SK-N-SH treated with all-trans-retinoic acid at 6 μM for 48 hours (cell line): ENCODE measurements around the gene ZNF283.

Experiments used
- ATAC-seq: fragments of 200-7000 bp; cut with Tn5 transposase; 3 replicates; pipeline ENCODE4 v1.9.1; 2020; ENCODE audit warnings: mild to moderate bottlenecking, moderate library complexity
- ARNTL ChIP-seq: fragments of 450-650 bp; formaldehyde crosslinking; IDR thresholded peaks from 2 replicates; pipeline ENCODE4 v1.5.0; 2020; ENCODE audit warnings: low read depth, mild to moderate bottlenecking, moderate library complexity, borderline replicate concordance
- BACH2 ChIP-seq: fragments of 250-450 bp; sonication (Bioruptor Pico); IDR thresholded peaks from 2 replicates; pipeline ENCODE4 v1.9.0; 2021; ENCODE audit warnings: mild to moderate bottlenecking, borderline replicate concordance
- CREB5 ChIP-seq: fragments of 250-450 bp; sonication (Bioruptor Pico); IDR thresholded peaks from 2 replicates; pipeline ENCODE4 v1.5.1; 2020; ENCODE audit warnings: low read depth, mild to moderate bottlenecking, moderate library complexity
- CSRNP3 ChIP-seq: fragments of 250-450 bp; sonication (Bioruptor Pico); IDR thresholded peaks from 2 replicates; pipeline ENCODE4 v1.5.1; 2021; ENCODE audit warnings: mild to moderate bottlenecking, moderate library complexity
- GLIS3 ChIP-seq: fragments of 250-450 bp; sonication (Bioruptor Pico); IDR thresholded peaks from 2 replicates; pipeline ENCODE4 v1.5.0; 2020; ENCODE audit warnings: mild to moderate bottlenecking, moderate library complexity
- ISL1 ChIP-seq: fragments of 250-450 bp; sonication (Bioruptor Pico); IDR thresholded peaks from 2 replicates; pipeline ENCODE4 v2.1.2; 2022; ENCODE audit warnings: mild to moderate bottlenecking, moderate library complexity
- OSR1 ChIP-seq: fragments of 250-450 bp; sonication (Bioruptor Pico); IDR thresholded peaks from 2 replicates; pipeline ENCODE4 v1.8.0; 2022; ENCODE audit warnings: moderate library complexity, mild to moderate bottlenecking, inconsistent platforms
- PPARA ChIP-seq: fragments of 250-450 bp; sonication (Bioruptor Pico); IDR thresholded peaks from 2 replicates; pipeline ENCODE4 v1.5.0; 2020; ENCODE audit warnings: mild to moderate bottlenecking, borderline replicate concordance
- RARB ChIP-seq: fragments of 250-450 bp; sonication (Bioruptor Pico); IDR thresholded peaks from 2 replicates; pipeline ENCODE4 v1.8.0; 2021; ENCODE audit warnings: mild to moderate bottlenecking, moderate library complexity
- SNAI2 ChIP-seq: fragments of 250-450 bp; sonication (Bioruptor Pico); IDR thresholded peaks from 2 replicates; pipeline ENCODE4 v1.5.0; 2020; ENCODE audit warnings: mild to moderate bottlenecking, moderate library complexity
- TCF4 ChIP-seq: fragments of 250-450 bp; sonication (Bioruptor Pico); IDR thresholded peaks from 2 replicates; pipeline ENCODE4 v1.8.0; 2021; ENCODE audit warnings: mild to moderate bottlenecking, moderate library complexity, borderline replicate concordance
- TOX ChIP-seq: fragments of 250-450 bp; sonication (Bioruptor Pico); IDR thresholded peaks from 2 replicates; pipeline ENCODE4 v1.8.0; 2021; ENCODE audit warnings: mild to moderate bottlenecking, moderate library complexity, borderline replicate concordance
- ZC3H10 ChIP-seq: fragments of 250-450 bp; sonication (Bioruptor Pico); IDR thresholded peaks from 2 replicates; pipeline ENCODE4 v1.5.1; 2021; ENCODE audit warnings: mild to moderate bottlenecking, moderate library complexity
- ZFP3 ChIP-seq: fragments of 250-450 bp; sonication (Bioruptor Pico); IDR thresholded peaks from 2 replicates; pipeline ENCODE4 v1.5.0; 2020; ENCODE audit warnings: mild to moderate bottlenecking, moderate library complexity
- ZNF565 ChIP-seq: fragments of 450-650 bp; formaldehyde crosslinking; conservative IDR thresholded peaks from 2 replicates; pipeline ENCODE4 v1.5.0; 2020; ENCODE audit warnings: low read depth, mild to moderate bottlenecking, moderate library complexity
- TF ChIP-seq, protein P1 (sequence below): fragments of 250-450 bp; sonication (Bioruptor Pico); IDR thresholded peaks from 2 replicates; pipeline ENCODE4 v1.8.0; 2020; ENCODE audit warnings: mild to moderate bottlenecking, moderate library complexity, borderline replicate concordance
- TF ChIP-seq, protein P2 (sequence below): fragments of 250-450 bp; sonication (Bioruptor Pico); IDR thresholded peaks from 2 replicates; pipeline ENCODE4 v1.8.0; 2021; ENCODE audit warnings: low read depth, mild to moderate bottlenecking, moderate library complexity, borderline replicate concordance
- TF ChIP-seq, protein P3 (sequence below): fragments of 250-450 bp; sonication (Bioruptor Pico); IDR thresholded peaks from 2 replicates; pipeline ENCODE4 v1.5.0; 2020; ENCODE audit warnings: mild to moderate bottlenecking, moderate library complexity

Gene ZNF283

GRCh38 chr19:43784241-43784980, 42.7 kb upstream of the ZNF283 start:
- ATAC-seq: peak; percentile 86
- TF ChIP-seq PPARA (CRISPR knock-in tag): no peak
- TF ChIP-seq, protein P1, sequence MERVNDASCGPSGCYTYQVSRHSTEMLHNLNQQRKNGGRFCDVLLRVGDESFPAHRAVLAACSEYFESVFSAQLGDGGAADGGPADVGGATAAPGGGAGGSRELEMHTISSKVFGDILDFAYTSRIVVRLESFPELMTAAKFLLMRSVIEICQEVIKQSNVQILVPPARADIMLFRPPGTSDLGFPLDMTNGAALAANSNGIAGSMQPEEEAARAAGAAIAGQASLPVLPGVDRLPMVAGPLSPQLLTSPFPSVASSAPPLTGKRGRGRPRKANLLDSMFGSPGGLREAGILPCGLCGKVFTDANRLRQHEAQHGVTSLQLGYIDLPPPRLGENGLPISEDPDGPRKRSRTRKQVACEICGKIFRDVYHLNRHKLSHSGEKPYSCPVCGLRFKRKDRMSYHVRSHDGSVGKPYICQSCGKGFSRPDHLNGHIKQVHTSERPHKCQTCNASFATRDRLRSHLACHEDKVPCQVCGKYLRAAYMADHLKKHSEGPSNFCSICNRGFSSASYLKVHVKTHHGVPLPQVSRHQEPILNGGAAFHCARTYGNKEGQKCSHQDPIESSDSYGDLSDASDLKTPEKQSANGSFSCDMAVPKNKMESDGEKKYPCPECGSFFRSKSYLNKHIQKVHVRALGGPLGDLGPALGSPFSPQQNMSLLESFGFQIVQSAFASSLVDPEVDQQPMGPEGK: peak; percentile 46; the same call in 1 of the 2 replicates
- TF ChIP-seq, all 23 proteins: peak for 1

- peak; percentile 83 for ATAC-seq
- TF ChIP-seq OSR1 (CRISPR knock-in tag) (no peak), CREB5 (CRISPR knock-in tag) (no peak), BACH2 (no peak)
- TF ChIP-seq, all 23 proteins: peak for 0
Observed at GRCh38 chr19:43784981-43785808, 41.9 kb upstream of the ZNF283 start.

DNA sequence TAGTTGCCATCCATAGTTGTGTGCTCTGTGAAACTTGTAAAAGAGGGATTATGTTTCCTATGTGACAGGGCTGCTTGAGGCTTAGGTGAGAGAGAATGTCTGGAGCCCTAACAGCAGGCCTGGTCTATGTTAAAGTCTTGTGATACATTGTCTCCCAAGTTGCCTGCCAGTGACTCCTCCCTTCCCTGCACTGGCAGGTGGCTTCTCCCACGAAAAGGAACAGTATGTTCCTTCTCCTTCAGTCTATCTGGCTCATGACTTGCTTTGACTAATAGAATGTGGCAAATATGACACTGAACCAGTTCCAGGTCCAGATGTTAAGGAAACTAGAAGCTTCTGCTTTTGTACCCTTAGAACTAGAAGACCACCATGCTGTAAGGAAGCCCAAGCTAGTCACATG, 40.5 kb upstream of the ZNF283 start:
- ATAC-seq: no peak
- TF ChIP-seq CREB5 (CRISPR knock-in tag) (no peak), SNAI2 (CRISPR knock-in tag) (no peak), RARB (CRISPR knock-in tag) (no peak), CSRNP3 (CRISPR knock-in tag) (no peak), TOX (no peak), ISL1 (no peak), GLIS3 (no peak), BACH2 (no peak), ZC3H10 (CRISPR knock-in tag) (no peak), ZNF565 (CRISPR knock-in tag) (no peak), ARNTL (CRISPR knock-in tag) (no peak), OSR1 (CRISPR knock-in tag) (no peak), TCF4 (CRISPR knock-in tag) (no peak), ZFP3 (CRISPR knock-in tag) (no peak)
- TF ChIP-seq, protein P2, sequence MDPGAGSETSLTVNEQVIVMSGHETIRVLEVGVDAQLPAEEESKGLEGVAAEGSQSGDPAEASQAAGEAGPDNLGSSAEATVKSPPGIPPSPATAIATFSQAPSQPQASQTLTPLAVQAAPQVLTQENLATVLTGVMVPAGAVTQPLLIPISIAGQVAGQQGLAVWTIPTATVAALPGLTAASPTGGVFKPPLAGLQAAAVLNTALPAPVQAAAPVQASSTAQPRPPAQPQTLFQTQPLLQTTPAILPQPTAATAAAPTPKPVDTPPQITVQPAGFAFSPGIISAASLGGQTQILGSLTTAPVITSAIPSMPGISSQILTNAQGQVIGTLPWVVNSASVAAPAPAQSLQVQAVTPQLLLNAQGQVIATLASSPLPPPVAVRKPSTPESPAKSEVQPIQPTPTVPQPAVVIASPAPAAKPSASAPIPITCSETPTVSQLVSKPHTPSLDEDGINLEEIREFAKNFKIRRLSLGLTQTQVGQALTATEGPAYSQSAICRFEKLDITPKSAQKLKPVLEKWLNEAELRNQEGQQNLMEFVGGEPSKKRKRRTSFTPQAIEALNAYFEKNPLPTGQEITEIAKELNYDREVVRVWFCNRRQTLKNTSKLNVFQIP (CRISPR knock-in tag): no peak
- TF ChIP-seq, protein P3, sequence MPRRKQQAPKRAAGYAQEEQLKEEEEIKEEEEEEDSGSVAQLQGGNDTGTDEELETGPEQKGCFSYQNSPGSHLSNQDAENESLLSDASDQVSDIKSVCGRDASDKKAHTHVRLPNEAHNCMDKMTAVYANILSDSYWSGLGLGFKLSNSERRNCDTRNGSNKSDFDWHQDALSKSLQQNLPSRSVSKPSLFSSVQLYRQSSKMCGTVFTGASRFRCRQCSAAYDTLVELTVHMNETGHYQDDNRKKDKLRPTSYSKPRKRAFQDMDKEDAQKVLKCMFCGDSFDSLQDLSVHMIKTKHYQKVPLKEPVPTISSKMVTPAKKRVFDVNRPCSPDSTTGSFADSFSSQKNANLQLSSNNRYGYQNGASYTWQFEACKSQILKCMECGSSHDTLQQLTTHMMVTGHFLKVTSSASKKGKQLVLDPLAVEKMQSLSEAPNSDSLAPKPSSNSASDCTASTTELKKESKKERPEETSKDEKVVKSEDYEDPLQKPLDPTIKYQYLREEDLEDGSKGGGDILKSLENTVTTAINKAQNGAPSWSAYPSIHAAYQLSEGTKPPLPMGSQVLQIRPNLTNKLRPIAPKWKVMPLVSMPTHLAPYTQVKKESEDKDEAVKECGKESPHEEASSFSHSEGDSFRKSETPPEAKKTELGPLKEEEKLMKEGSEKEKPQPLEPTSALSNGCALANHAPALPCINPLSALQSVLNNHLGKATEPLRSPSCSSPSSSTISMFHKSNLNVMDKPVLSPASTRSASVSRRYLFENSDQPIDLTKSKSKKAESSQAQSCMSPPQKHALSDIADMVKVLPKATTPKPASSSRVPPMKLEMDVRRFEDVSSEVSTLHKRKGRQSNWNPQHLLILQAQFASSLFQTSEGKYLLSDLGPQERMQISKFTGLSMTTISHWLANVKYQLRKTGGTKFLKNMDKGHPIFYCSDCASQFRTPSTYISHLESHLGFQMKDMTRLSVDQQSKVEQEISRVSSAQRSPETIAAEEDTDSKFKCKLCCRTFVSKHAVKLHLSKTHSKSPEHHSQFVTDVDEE (CRISPR knock-in tag): no peak
